ENCODE results near the gene EDN1. TPM values are rescaled to one million over a fixed set of nuclear protein-coding genes. Genes with fewer than 3 reads are reported as not detected.

Gene EDN1
- total and polyA plus RNA-seq, 4 donors, result 8.3 to 10.9 (median 9.7) TPM

DNA sequence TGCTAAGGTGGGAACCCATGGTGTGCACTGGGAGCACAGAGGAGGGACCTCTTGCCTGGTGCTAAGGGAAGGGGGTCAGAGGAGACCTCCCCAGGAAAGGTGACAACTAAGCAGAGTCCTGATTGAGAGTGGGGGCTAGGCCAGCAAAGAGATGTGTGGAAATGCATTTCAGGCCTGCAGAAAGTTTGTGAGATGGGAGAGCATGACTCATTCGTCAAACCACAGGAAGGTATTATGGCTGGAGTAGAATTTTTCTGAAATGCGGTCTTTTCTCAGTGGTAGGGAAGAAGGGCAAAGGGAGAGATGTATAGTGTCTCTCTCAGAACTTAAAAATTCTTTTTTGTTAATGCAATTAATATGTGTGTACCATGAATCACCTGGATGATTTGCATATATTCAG, 23.6 kb upstream of the EDN1 start:
- Histone ChIP-seq H3K4me3 (ENCODE audit: low read depth, low read length) (no peak overlapping the region), H3K27me3 (ENCODE audit: control insufficient read depth, insufficient read depth, low read length) (no peaks in the 10 kb centered on the region), H3K27ac (ENCODE audit: low read depth, low read length) (no peak overlapping the region), H3K4me1 (ENCODE audit: control insufficient read depth, insufficient read depth, low read length) (no peaks in the 10 kb centered on the region), H3K36me3 (ENCODE audit: control insufficient read depth, insufficient read depth, low read length) (no peaks in the 10 kb centered on the region), H3K9me3 (ENCODE audit: control insufficient read depth, insufficient read depth, low read length) (peaks cover under 1% of the 10 kb centered on the region)
- no peak for DNase-seq (ENCODE audit: low read depth in 4 of 6, low spot score in 6 of 6)
- WGBS (ENCODE audit: insufficient coverage), result 92% methylated on average over 1 of the region's 2 CpGs

- DNase-seq (ENCODE audit: low read depth in 4 of 6, low spot score in 6 of 6), result no peak
- no CpG with 5 or more reads among the region's 2 CpGs for WGBS (ENCODE audit: insufficient coverage)
- H3K27me3 ChIP-seq (ENCODE audit: control insufficient read depth, insufficient read depth, low read length), result no peaks in the 10 kb centered on the region
- H3K4me1 ChIP-seq (ENCODE audit: control insufficient read depth, insufficient read depth, low read length), result no peaks in the 10 kb centered on the region
- no peak overlapping the region for H3K4me3 ChIP-seq (ENCODE audit: low read depth, low read length)
- H3K27ac ChIP-seq (ENCODE audit: low read depth, low read length), result no peak overlapping the region
- H3K9me3 ChIP-seq (ENCODE audit: control insufficient read depth, insufficient read depth, low read length), result peaks cover 7% of the 10 kb centered on the region
- H3K36me3 ChIP-seq (ENCODE audit: control insufficient read depth, insufficient read depth, low read length), result no peaks in the 10 kb centered on the region
Observed at GRCh38 chr6:12269110-12269509, 21.1 kb upstream of the EDN1 start.

DNA sequence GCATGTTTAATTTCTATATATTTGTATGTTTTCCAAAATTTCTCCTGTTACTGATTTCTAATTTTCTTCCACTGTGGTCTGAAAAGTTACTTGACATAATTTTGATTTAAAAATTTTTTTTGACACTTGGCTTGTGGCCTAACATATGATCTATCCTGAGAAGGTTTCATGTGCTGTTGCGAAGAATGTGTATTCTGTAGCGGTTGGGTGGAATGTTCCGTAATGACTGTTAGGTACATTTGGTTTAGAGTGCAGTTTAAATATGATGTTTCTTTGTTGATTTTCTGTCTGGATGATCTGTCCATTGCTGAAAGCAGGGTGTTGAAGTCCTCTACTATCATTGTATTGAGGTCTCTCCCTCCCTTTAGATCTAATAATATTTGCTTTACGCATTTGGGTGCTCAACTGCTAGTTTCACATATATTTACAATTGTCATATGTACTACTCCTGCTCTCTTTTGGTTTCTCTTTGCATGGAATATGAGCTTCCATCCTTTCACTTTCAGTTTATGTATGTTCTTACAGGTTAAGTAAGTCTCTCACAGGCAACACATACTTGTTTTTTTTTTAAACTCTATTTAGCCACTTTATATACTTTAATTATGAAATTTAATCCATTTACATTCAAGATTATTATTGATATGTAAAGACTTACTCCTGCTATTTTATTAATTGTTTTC, 19.5 kb upstream of the EDN1 start:
- WGBS (ENCODE audit: insufficient coverage), result 100% methylated on average over 3 of the region's 4 CpGs
- Histone ChIP-seq H3K9me3 (ENCODE audit: control insufficient read depth, insufficient read depth, low read length) (peaks cover 7% of the 10 kb centered on the region), H3K4me3 (ENCODE audit: low read depth, low read length) (no peak overlapping the region), H3K27ac (ENCODE audit: low read depth, low read length) (no peak overlapping the region), H3K4me1 (ENCODE audit: control insufficient read depth, insufficient read depth, low read length) (no peaks in the 10 kb centered on the region), H3K36me3 (ENCODE audit: control insufficient read depth, insufficient read depth, low read length) (no peaks in the 10 kb centered on the region), H3K27me3 (ENCODE audit: control insufficient read depth, insufficient read depth, low read length) (no peaks in the 10 kb centered on the region)
- no peak for DNase-seq (ENCODE audit: low read depth in 4 of 6, low spot score in 6 of 6)

- H3K27ac ChIP-seq (ENCODE audit: low read depth, low read length), result no peak overlapping the region
- peaks cover 7% of the 10 kb centered on the region for H3K9me3 ChIP-seq (ENCODE audit: control insufficient read depth, insufficient read depth, low read length)
- no peak for DNase-seq (ENCODE audit: low read depth in 4 of 6, low spot score in 6 of 6)
- no peaks in the 10 kb centered on the region for H3K4me1 ChIP-seq (ENCODE audit: control insufficient read depth, insufficient read depth, low read length)
- H3K4me3 ChIP-seq (ENCODE audit: low read depth, low read length), result no peak overlapping the region
- H3K36me3 ChIP-seq (ENCODE audit: control insufficient read depth, insufficient read depth, low read length), result no peaks in the 10 kb centered on the region
- WGBS (ENCODE audit: insufficient coverage), result no CpG with 5 or more reads among the region's 1 CpG
- no peaks in the 10 kb centered on the region for H3K27me3 ChIP-seq (ENCODE audit: control insufficient read depth, insufficient read depth, low read length)
Observed at GRCh38 chr6:12271594-12271993, 18.6 kb upstream of the EDN1 start.

- Histone ChIP-seq H3K9me3 (ENCODE audit: control insufficient read depth, insufficient read depth, low read length) (peaks cover 7% of the 10 kb centered on the region), H3K27me3 (ENCODE audit: control insufficient read depth, insufficient read depth, low read length) (no peaks in the 10 kb centered on the region), H3K4me3 (ENCODE audit: low read depth, low read length) (no peak overlapping the region), H3K27ac (ENCODE audit: low read depth, low read length) (no peak overlapping the region), H3K4me1 (ENCODE audit: control insufficient read depth, insufficient read depth, low read length) (no peaks in the 10 kb centered on the region), H3K36me3 (ENCODE audit: control insufficient read depth, insufficient read depth, low read length) (no peaks in the 10 kb centered on the region)
- WGBS (ENCODE audit: insufficient coverage), result no CpG with 5 or more reads among the region's 1 CpG
- no peak for DNase-seq (ENCODE audit: low read depth in 4 of 6, low spot score in 6 of 6)
Observed at GRCh38 chr6:12271997-12272396, 18.2 kb upstream of the EDN1 start.

- no peak overlapping the region for H3K27ac ChIP-seq (ENCODE audit: low read depth, low read length)
- 75% methylated on average over 2 of the region's 2 CpGs for WGBS (ENCODE audit: insufficient coverage)
Observed at GRCh38 chr6:12275107-12275506, 15.1 kb upstream of the EDN1 start.

DNA sequence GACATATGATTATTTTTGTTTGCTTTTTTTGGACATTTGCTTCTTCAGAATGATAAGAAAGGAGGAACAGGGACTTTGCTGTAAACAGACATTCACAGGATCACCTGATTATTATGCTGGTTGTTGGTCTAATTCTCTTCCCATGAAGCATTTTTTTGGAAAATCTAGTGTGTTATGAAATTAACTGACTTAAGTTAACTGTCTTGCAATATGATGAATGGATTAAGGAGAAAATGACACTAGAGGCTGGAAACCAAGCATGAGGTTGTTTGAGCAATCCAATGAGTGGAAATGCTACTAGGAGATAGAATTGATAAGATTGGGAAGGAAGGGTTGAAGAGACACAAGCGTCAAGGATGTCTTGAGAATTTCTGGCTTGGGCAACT, 13.2 kb upstream of the EDN1 start:
- Histone ChIP-seq H3K4me1 (ENCODE audit: control insufficient read depth, insufficient read depth, low read length) (no peaks in the 10 kb centered on the region), H3K9me3 (ENCODE audit: control insufficient read depth, insufficient read depth, low read length) (peaks cover 2% of the 10 kb centered on the region), H3K27me3 (ENCODE audit: control insufficient read depth, insufficient read depth, low read length) (no peaks in the 10 kb centered on the region), H3K27ac (ENCODE audit: low read depth, low read length) (no peak overlapping the region), H3K36me3 (ENCODE audit: control insufficient read depth, insufficient read depth, low read length) (no peaks in the 10 kb centered on the region), H3K4me3 (ENCODE audit: low read depth, low read length) (no peak overlapping the region)
- WGBS (ENCODE audit: insufficient coverage), result 100% methylated on average over 1 of the region's 1 CpG
- no peak for DNase-seq (ENCODE audit: low read depth in 4 of 6, low spot score in 6 of 6)

More at GRCh38 chr6:12275107-12275506, 15.1 kb upstream of the EDN1 start:
- no peak overlapping the region for H3K4me3 ChIP-seq (ENCODE audit: low read depth, low read length)
- H3K4me1 ChIP-seq (ENCODE audit: control insufficient read depth, insufficient read depth, low read length), result no peaks in the 10 kb centered on the region
- H3K36me3 ChIP-seq (ENCODE audit: control insufficient read depth, insufficient read depth, low read length), result no peaks in the 10 kb centered on the region
- DNase-seq (ENCODE audit: low read depth in 4 of 6, low spot score in 6 of 6), result no peak
- peaks cover 7% of the 10 kb centered on the region for H3K9me3 ChIP-seq (ENCODE audit: control insufficient read depth, insufficient read depth, low read length)
- no peaks in the 10 kb centered on the region for H3K27me3 ChIP-seq (ENCODE audit: control insufficient read depth, insufficient read depth, low read length)

- H3K27ac ChIP-seq (ENCODE audit: low read depth, low read length), result no peak overlapping the region
- H3K4me3 ChIP-seq (ENCODE audit: low read depth, low read length), result no peak overlapping the region
- no peaks in the 10 kb centered on the region for H3K9me3 ChIP-seq (ENCODE audit: control insufficient read depth, insufficient read depth, low read length)
- H3K36me3 ChIP-seq (ENCODE audit: control insufficient read depth, insufficient read depth, low read length), result no peaks in the 10 kb centered on the region
- no peak for DNase-seq (ENCODE audit: low read depth in 4 of 6, low spot score in 6 of 6)
- H3K27me3 ChIP-seq (ENCODE audit: control insufficient read depth, insufficient read depth, low read length), result no peaks in the 10 kb centered on the region
- WGBS (ENCODE audit: insufficient coverage), result 95% methylated on average over 6 of the region's 9 CpGs
- no peaks in the 10 kb centered on the region for H3K4me1 ChIP-seq (ENCODE audit: control insufficient read depth, insufficient read depth, low read length)
Observed at GRCh38 chr6:12277386-12277785, 12.8 kb upstream of the EDN1 start.

DNA sequence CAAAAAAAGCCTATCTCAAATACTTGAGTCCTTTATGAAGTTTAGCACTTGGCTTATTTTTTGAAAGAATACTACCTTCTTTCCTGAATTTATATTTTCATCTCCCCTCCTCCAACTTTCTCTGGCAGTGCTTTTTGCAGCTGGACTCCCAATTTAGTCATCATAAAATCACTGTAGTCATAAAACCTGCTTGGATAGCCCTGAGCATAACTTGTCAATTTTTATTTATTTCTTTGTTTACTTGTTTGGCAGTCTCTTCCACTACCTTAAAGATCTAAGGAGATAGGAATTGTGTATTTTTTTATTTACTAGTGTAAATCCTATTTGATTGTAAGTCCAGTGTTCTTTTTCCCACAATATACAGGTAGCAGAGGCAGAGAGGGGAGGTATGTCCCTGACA, 11.2 kb upstream of the EDN1 start:
- Histone ChIP-seq H3K36me3 (ENCODE audit: control insufficient read depth, insufficient read depth, low read length) (no peaks in the 10 kb centered on the region), H3K27ac (ENCODE audit: low read depth, low read length) (no peak overlapping the region), H3K4me3 (ENCODE audit: low read depth, low read length) (no peak overlapping the region), H3K27me3 (ENCODE audit: control insufficient read depth, insufficient read depth, low read length) (no peaks in the 10 kb centered on the region), H3K9me3 (ENCODE audit: control insufficient read depth, insufficient read depth, low read length) (no peaks in the 10 kb centered on the region), H3K4me1 (ENCODE audit: control insufficient read depth, insufficient read depth, low read length) (no peaks in the 10 kb centered on the region)
- no peak for DNase-seq (ENCODE audit: low read depth in 4 of 6, low spot score in 6 of 6)

- Histone ChIP-seq H3K4me1 (ENCODE audit: control insufficient read depth, insufficient read depth, low read length) (no peaks in the 10 kb centered on the region), H3K4me3 (ENCODE audit: low read depth, low read length) (no peak overlapping the region)
- 94% methylated on average over 2 of the region's 4 CpGs for WGBS (ENCODE audit: insufficient coverage)
Observed at GRCh38 chr6:12279322-12280091, 10.7 kb upstream of the EDN1 start.

More at GRCh38 chr6:12279322-12280091, 10.7 kb upstream of the EDN1 start:
- no peaks in the 10 kb centered on the region for H3K27me3 ChIP-seq (ENCODE audit: control insufficient read depth, insufficient read depth, low read length)
- DNase-seq (ENCODE audit: low read depth in 4 of 6, low spot score in 6 of 6), result no peak
- no peak overlapping the region for H3K27ac ChIP-seq (ENCODE audit: low read depth, low read length)
- H3K9me3 ChIP-seq (ENCODE audit: control insufficient read depth, insufficient read depth, low read length), result no peaks in the 10 kb centered on the region
- H3K36me3 ChIP-seq (ENCODE audit: control insufficient read depth, insufficient read depth, low read length), result no peaks in the 10 kb centered on the region
